HG02981 (cell line): ENCODE measurements around the gene ARSI.
"Not testable (repeated sequence)": the region's sequence is repeated elsewhere in the genome, so short reads cannot be mapped to it uniquely, and the experiment has no call there.

Experiments used
- ATAC-seq: cut with Tn5 transposase; IDR thresholded peaks from one replicate; pipeline ENCODE4 v1.9.1; 2021; ENCODE audit warnings: mild to moderate bottlenecking, moderate library complexity; ENCODE audit not compliant: unreplicated experiment

Gene ARSI

DNA sequence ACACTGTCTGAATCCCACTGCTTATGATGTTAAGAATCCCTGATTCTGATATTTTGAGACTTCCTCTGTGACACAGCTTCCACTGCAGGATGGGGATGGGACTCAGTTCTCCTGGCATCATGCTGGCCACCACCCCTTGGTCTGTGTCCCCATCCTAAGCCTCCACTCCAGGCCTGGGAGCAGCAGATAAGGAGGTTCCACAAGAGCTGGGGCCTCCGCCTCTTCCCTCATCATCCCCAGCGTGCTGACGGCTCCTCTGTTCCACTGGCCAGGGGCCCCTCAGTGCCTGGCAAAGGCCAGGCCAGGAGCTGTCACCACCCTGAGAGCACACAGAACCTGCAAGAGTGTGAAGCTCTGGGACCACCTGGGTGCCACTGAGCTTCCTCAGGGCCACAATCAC, 53.8 kb downstream of the ARSI start:
- no peak for ATAC-seq

GRCh38 chr5:150248493-150248892, 54.2 kb downstream of the ARSI start:
- ATAC-seq = not testable (repeated sequence)

DNA sequence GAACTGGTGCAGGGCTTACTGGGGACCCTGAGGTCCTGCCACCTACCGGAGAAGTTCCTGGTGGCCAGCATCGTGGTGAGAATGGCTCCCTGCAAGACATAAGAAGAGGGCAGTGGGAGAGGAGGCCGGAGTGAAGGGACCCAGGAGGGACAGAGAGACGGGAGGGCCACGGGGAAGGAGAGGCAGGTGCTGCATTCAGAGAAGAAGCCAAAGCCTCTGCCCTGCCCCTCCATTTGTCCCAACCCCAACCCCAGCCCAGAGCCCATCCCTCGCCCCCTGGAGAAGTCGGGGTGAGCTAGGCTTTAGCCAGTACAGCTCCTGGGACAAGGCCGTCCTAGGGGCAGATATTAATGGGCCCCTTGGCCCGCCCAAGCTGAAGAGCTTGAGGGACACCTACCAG, 55.0 kb downstream of the ARSI start:
- no peak for ATAC-seq

DNA sequence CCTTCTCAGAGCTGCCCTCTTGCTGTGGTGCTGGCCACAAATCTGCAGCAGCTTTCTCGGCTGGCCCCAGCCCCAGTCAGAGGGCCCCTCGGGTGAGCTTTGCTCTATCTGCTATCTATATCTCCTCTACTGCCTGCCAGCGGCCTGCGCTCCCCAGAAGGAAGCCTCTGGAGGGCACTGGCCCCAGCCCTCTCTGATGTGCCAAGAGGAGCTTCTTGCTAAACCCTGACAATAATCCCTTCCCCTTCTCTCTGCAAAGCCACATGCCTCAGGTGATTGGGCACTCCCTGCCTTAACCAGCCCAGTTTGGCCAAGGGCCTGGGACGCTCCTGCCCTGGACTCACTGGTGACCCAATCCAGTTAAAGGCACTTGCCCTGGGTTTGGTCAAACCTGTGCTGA, 55.9 kb downstream of the ARSI start:
- no peak for ATAC-seq

DNA sequence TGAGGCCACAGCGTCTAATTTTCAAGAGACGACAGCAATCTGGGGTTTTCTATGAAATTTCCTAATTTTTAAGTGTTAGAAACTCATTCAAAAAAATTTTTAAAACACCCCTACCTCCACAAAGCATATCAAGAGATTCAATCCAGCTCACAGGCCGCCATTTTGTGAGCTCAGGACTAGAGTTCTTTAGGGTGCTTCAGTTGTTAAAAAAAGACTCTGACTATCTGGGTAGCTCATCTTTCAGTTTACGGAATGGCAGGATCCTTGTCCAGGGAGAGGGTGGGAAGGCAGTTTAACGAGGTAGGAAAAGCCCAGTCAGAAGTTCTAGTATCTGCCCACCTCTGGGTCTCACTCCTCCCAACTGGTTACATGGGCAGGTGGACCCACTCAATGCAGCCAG, 56.3 kb downstream of the ARSI start:
- ATAC-seq = no peak
